ELF-1 (cell line): ENCODE data around the gene GFPT1.
"Not testable (repeated sequence)": the region's sequence is repeated elsewhere in the genome, so short reads cannot be mapped to it uniquely, and the experiment has no call there.

ENCODE experiments used
- DNase-seq: peaks from one replicate; pipeline ENCODE4 v3.0.0-alpha.2; 2016; ENCODE audit warnings: low read depth, low spot score

GFPT1 gene

DNA sequence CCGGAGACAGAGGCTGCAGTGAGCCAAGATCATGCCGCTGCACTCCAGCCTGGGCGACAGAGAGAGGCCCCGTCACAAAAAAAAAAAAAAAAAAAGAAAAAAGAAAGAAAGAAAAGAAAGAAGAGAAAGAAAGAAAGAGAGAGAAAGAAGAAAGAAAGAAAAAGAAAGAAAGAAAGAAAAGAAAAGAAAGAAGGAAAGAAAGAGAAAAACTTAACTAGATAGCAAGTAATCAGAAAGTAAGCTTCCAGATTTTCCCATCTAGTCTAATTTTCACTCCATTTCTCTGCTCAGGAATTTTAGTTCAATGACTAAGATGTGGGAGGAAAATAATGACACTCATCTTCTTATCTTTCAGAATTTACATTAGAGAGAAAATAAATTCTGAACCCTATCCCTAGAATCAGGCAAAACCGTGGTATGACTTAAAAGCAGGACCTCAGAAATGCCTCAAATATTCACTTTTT, 2.4 kb downstream of the GFPT1 start:
- no peak for DNase-seq

- DNase-seq, result no peak
Measured at GRCh38 chr2:69383176-69383812, 3.7 kb downstream of the GFPT1 start.

GRCh38 chr2:69382547-69382946, 4.5 kb downstream of the GFPT1 start:
- no peak for DNase-seq

DNA sequence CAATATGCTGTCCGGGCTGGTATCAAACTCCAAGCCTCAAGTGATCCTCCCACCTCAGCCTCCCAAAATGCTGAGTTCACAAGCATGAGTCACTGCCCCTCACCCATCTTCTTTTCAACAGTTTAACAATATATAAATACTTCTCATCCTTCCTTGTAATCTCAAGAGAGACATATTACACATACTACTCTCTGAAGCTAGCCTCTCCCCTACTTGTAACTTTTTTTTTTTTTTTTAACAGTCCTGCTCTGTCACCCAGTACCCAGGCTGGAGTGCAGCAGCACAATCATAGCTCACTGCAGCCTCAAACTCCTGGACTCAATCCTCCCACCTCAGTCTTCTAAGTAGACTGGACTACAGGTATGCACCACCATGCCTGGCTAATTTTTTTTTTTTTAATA, 5.7 kb downstream of the GFPT1 start:
- DNase-seq, result no peak

DNA sequence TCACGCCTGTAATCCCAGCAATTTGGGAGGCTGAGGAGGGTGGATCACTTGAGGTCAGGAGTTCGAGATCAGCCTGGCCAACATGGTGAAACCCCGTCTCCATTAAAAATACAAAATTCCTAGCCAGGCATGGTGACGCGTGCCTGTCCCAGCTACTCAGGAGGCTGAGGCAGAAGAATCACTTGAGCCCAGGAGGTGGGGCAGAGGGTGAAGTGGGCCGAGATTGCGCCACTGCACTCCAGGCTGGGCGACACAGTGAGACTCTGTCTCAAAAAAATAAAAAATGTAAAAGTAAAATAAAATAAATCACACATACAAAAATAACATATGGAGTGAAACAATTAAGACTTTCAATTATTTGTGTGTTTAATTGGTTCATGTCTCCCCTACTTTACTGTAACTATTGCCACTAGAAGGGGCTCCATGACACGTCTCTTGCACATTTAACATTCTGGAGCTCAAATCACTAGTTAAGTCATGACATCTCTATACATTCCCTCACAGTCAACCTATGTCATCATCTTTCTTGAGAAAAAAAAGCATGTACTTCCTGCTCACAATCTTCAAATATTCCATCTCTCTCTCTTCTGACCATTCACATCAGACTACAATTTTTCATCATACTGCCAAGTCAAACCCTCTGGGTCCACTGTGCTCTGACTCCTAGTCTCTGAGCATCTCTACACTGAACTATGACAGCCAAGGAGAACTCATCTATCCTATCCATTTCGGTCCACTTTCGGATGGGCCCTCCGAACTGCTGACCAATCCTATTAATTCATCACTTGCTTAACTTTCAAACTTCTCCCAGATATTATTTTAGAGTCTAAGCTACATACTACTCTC, 6.7 kb downstream of the GFPT1 start:
- no peak for DNase-seq

GRCh38 chr2:69376403-69376802, 10.6 kb downstream of the GFPT1 start:
- DNase-seq, result no peak

GRCh38 chr2:69375494-69376353, 11.3 kb downstream of the GFPT1 start:
- peak; percentile 38 for DNase-seq

- no peak for DNase-seq
Measured at GRCh38 chr2:69372767-69373166, 14.3 kb downstream of the GFPT1 start.

DNA sequence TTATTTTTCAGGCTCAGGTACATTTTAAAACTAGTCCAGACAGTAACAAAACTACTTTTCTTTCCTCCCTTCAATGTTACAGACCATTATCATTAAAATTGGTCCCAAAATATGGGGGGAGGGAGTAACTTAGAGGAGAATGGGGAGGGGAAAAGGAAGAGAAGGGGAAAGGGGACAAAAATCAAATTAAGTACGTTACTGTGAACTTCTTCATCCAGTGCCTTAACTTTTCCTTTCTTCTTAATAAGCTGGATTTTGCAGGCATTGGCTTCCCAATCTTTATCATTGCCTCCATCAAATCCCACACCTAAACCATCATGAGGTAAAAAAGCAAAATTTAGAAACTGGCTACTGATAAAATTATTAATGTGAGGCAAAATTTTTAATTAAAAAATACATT, 17.2 kb downstream of the GFPT1 start:
- DNase-seq, result no peak

DNA sequence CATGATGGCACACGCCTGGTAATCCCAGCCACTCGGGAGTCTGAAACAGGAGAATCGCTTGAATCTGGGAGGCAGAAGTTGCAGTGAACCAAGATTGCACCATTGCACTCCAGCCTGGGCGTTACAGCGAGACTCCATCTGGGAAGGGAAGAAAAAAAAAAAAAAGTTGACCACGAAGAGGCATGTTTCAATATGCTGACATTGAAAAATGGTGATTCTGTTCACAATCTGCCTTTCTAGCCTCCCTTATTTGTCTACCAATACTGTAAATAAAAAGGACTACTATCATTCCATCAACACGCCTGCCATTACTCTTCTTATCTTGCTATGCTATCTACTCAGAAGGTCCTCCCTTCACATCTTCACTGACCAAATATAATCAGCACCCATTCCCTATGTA, 18.4 kb downstream of the GFPT1 start:
- DNase-seq, result no peak

DNA sequence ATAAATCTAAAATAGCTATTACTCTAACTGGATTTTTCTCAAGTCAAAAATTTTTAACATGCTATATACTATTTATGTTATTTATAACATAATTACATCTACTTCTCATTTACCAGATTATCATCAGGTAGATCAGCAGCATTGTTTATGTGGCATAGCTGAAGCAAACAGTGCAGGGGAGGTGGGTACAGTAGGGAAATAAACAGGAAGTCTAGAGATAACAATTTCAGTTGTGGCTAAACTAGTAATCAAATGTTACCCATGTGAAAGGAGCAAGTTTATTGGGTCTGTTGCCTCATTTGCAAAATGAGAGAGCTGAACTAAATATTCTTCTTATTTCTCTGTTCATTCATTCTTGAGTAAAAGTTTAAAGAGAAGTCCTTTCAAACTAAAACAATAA, 27.7 kb downstream of the GFPT1 start:
- no peak for DNase-seq

GRCh38 chr2:69358914-69359313, 28.1 kb downstream of the GFPT1 start:
- DNase-seq, result no peak

GRCh38 chr2:69356471-69356870, 30.6 kb downstream of the GFPT1 start:
- DNase-seq, result no peak

GRCh38 chr2:69354976-69355375, 32.1 kb downstream of the GFPT1 start:
- not testable (repeated sequence) for DNase-seq

GRCh38 chr2:69353360-69353759, 33.7 kb downstream of the GFPT1 start:
- DNase-seq, result no peak

DNA sequence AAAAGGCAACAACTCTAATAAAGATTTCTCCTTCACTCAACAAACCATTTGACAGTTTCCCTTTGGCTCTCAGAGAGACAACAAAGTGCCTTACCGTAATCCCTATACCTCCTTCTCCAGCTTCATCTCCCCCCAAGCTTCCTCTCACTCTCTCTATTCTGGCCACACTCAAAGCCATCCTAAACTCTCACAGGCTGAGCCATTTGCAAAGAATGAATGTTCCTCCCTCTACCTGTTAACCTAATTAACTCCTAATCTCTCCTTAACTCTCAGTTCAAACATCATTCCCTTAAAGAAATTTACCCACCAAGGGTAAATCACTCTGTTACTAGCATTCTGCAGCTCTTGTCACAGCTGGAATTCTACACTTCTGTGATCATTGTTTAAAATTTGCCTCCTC, 38.2 kb downstream of the GFPT1 start:
- no peak for DNase-seq

DNA sequence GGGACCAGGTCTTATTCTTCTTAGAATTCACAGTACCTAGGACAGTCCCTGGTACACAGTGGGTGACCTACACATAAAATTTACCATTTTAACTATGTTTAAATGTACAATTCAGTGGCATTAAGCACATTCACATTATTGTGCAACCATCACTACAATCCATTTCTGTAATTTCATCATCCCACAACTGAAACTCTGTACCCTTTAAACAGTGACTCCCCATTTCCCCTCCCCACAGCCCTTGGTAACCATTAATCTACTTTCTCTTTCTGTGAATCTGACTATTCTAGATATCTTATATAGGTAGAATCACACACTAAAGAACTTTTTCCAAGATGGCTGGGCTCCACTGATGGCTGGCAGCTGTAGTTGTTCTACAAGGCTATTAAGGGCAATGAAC, 41.6 kb downstream of the GFPT1 start:
- no peak for DNase-seq

GRCh38 chr2:69344305-69344704, 42.7 kb downstream of the GFPT1 start:
- no peak for DNase-seq

- DNase-seq, result no peak
Measured at GRCh38 chr2:69340101-69340775, 46.8 kb downstream of the GFPT1 start.

DNA sequence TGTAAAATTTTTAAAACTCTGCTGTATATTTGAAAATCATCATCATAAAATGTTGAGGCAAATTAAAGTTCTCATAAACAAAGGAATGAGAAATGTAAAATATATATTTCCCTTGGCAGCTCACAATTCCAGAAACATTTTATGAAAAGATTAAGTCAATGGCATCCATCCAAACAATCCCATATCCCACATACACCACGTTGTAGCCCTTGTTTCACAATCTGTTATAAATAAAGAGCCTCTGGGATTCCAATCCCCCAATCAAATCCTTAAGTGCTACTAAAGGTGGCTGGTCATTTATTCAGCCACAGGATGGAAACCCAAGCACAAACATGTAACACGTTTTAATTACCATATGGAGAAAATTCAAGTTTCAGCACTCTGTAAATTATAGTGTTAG, 51.7 kb downstream of the GFPT1 start:
- no peak for DNase-seq

- DNase-seq, result no peak
Measured at GRCh38 chr2:69333352-69333751, 53.7 kb downstream of the GFPT1 start.

DNA sequence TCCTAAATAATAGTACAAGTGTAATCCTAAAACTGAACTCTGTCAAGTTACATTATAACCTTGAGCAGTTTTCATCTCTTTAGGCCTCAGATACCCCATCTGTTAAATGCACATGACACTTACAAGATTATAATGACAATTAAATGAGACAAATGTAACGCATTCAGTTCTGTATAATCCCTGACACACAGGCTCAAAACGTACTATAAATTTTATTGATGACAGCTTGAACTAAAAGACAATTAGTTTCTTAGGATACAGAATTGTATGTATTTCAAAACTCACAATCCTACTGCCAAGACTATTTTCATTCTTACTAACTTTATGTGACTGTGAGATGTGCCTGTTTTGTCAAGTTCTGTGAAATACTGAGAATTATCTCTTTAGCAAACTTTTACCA, 56.2 kb downstream of the GFPT1 start:
- DNase-seq, result no peak
